Measurements from ENCODE around the gene SRCIN1.
"Not testable (repeated sequence)": the region's sequence is repeated elsewhere in the genome, so short reads cannot be mapped to it uniquely, and the experiment has no call there.

Gene SRCIN1

GRCh38 chr17:38605841-38606645, at the start of gene SRCIN1:
Gene SRCIN1, minus strand, starts transcription at chr17:38605952. Its CDS starts 247 bp downstream, at chr17:38605705.
- no peak for DNase-seq (ENCODE audit: low read depth)

DNA sequence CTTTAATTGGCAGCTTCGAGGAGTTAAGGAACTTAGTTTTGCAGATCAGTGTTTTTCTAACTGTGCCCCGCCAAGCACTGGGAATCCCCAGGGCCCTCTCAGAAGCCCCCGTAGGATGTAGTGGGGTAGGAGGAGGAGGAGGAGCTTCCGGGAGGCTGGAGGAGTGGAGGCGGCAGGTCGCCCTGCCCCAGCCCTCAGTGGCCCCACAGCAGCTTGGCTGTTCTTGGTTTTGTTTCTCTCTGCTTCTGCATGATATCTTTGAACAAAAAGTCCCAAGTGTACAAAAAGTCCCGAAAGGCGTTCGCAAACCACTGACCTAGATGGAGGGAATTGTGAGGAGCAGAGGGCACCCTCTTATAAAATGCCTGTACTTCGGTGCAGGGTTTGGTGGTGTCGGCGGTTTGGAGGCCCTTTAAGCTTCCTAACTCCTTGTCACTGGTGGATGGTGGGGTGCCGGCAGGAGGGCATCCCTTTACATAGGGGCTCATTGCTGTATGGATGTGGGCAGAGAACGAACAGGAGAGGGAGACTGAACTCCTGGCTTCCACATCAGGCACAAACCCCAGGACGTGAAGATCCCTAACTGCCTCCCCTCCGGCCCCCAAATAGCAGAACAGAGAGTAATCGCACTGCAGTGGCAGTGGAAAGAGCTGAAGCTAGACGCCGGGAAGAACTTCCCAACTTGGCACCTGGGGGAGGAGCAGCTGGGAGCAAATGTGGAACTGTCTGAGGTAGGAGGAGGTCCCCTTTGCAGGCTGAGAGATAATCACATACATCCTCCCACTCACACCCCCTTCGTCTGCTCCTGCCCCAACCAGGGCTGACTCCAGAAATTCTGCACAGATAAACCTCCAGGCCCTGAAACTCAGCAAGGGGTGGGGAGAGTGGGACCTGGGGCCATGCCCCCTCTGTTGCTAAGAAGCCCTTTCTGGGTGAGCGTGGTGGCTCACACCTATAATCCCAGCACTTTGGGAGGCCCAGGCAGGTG, 49.0 kb upstream of the SRCIN1 start:
- DNase-seq (ENCODE audit: low read depth), result no peak

DNA sequence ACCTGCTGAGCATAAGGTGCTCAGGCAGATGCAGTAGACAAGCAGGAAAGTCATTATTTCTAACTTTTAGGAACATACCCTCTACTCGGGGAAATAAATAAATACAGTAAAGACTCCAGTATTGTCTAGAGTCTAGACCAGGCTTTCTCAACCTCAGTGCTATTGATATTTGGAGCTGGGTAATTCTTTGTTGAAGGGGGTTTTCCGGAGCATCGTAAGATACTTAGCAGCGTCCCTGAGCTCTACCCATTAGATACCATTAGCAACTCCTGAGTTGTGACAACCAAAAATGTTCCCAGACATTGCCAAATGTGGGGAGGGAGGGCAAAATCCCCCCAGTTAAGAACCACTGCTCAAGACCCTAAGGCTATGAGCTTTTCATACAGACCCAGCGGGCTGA, 47.9 kb upstream of the SRCIN1 start:
- no peak for DNase-seq (ENCODE audit: low read depth)

GRCh38 chr17:38653230-38653629, 47.5 kb upstream of the SRCIN1 start:
- DNase-seq (ENCODE audit: low read depth), result no peak

DNA sequence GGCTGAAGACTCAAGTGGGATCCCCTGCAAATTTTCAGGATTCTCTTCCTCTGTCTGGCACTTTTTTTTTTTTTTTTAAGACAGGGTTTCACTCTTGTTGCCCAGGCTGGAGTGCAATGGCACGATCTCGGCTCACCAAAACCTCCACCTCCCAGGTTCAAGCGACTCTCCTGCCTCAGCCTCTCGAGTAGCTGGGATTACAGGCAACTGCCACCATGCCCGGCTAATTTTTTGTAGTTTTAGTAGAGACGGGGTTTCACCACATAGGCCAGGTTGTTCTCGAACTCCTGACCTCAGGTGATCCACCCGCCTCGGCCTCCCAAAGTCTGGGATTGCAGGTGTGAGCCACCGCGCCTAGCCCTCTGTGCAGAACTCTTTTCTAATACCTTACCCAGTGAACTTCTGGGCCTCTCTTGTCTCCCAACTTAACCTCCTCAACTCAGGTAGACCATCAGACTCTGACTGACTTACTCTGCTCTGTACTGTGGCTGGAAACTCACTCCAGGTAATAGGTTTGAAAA, 45.0 kb upstream of the SRCIN1 start:
- DNase-seq (ENCODE audit: low read depth), result not testable (repeated sequence)

GRCh38 chr17:38637951-38638350, 32.2 kb upstream of the SRCIN1 start:
- DNase-seq (ENCODE audit: low read depth), result no peak

DNA sequence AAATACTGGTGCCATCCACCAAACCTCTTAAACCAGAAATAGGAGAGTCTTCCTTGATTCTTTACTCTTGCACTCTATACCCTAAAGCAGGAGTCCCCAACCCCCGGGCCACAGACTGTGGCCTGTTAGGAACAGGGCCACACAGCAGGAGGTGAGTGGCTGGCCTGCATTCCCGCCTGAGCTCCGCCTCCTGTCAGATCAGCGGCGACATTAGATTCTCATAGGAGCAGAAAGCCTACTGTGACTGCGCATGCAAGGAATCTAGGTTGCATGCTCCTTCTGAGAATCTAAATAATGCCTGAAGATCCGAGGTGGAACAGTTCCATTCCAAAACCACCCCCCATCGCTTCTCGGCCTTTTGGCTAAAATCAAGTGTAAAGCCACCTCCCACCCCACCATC, 30.3 kb upstream of the SRCIN1 start:
- DNase-seq (ENCODE audit: low read depth), result no peak

DNA sequence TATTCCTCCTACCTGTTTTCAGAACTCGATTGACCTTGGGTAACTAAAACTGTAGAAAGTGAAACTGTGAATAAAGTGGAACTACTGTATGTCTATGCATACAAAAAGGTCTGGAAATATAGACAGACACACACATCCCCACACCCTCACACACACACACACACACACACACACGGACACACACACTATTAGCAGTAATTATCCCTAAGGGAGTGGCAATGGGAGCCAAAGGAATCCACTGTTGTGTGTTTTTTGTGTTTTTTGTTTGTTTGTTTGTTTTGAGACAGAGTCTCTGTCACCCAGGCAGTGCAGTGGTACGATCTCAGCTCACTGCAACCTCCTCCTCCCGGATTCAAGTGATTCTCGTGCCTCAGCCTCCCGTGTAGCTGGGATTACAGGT, 26.6 kb upstream of the SRCIN1 start:
- DNase-seq (ENCODE audit: low read depth), result no peak

GRCh38 chr17:38628441-38628840, 22.7 kb upstream of the SRCIN1 start:
- DNase-seq (ENCODE audit: low read depth), result no peak

- no peak for DNase-seq (ENCODE audit: low read depth)
Measured at GRCh38 chr17:38627957-38628356, 22.2 kb upstream of the SRCIN1 start.

DNA sequence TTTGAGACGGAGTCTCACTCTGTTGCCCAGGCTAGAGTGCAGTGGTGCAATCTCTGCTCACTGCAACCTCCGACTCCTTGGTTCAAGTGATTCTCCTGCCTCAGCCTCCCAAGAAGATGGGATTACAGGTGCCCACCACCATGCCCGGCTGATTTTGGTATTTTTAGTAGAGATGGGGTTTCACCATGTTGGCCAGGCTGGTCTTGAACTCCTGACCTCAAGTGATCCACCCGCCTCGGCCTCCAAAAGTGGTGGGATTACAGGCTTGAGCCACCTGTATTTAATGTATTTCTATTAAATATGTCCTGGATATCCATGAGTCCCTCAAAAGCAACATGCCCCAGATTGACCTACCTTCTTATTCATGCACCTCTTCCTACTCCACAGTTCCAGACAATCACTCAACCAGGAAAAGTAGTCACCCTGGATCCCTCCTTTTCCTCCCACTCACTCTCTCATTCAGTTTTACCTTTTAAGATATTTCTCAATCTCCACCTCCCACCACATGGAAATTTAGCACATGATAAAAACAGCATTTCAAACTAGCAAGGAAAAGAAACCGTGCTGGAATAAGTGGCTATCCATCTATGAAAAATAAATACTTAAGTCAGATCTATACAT, 21.0 kb upstream of the SRCIN1 start:
- DNase-seq (ENCODE audit: low read depth), result not testable (repeated sequence)

DNA sequence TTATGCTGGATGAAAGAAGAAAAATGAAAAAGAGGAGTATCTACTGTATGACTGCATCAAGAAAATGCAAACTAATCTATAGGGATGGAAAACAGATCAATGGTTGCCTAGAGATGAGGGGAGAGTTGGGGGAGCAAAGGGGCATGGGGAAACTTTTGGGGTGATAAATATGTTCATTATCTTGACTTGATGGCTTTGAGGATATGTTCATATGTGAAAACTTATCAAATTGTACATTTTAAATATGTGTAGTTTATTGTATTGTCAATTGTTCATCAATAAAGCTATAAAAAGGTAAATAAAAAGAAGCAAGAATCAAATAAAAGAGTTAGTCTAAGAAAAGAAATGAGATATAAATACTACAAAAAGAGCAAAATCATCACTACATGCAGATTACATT, 19.7 kb upstream of the SRCIN1 start:
- DNase-seq (ENCODE audit: low read depth), result no peak

GRCh38 chr17:38624782-38625355, 19.1 kb upstream of the SRCIN1 start:
- not testable (repeated sequence) for DNase-seq (ENCODE audit: low read depth)

GRCh38 chr17:38621538-38621937, 15.8 kb upstream of the SRCIN1 start:
- DNase-seq (ENCODE audit: low read depth), result no peak

GRCh38 chr17:38620551-38621277, 15.0 kb upstream of the SRCIN1 start:
- DNase-seq (ENCODE audit: low read depth), result no peak

DNA sequence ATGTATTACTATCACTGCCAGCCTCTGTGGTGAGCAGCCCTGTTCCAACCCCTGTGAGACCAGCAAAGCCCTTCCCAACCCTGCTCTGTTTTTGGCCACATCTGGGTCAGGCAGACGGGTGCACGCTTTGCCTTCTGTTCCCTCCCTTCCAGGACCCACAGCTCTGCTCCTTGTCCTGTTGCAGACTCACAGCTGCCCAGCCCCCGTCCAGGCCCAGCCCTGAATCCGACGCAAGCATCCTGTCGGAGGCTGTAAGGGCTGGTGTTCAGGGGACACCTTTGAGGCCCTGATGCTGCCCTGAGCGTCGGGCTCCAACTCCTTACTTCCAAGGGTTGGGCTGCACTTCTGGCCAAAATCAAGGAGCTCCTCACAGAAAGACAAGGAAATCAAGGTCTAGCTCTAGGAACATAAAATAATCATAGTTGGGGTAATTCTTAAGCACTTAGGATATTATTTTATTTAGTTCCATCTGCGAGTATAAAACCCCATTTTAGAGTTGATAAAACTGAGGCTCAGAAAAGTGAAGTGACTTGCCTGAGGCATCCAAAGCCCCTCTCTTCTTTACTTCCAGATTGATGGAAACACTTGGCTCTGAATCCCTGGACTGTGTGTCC, 14.3 kb upstream of the SRCIN1 start:
- no peak for DNase-seq (ENCODE audit: low read depth)

DNA sequence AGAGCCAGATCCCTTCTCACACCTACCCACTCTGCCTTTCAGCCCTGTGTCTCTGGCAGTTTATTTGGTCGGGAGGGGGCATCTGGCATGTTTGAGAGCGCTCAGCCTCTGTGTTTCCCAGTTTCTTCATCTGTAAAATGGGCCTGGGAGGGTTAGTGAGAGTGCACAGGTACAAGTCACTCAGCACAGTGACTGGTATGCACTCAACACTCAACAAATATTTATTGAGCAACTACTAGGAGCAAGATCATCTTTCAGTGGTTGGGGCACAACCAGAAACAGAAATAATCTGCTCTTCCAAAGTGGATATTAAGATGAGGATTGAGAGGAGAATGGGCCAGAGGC, 13.7 kb upstream of the SRCIN1 start:
- DNase-seq (ENCODE audit: low read depth), result no peak

DNA sequence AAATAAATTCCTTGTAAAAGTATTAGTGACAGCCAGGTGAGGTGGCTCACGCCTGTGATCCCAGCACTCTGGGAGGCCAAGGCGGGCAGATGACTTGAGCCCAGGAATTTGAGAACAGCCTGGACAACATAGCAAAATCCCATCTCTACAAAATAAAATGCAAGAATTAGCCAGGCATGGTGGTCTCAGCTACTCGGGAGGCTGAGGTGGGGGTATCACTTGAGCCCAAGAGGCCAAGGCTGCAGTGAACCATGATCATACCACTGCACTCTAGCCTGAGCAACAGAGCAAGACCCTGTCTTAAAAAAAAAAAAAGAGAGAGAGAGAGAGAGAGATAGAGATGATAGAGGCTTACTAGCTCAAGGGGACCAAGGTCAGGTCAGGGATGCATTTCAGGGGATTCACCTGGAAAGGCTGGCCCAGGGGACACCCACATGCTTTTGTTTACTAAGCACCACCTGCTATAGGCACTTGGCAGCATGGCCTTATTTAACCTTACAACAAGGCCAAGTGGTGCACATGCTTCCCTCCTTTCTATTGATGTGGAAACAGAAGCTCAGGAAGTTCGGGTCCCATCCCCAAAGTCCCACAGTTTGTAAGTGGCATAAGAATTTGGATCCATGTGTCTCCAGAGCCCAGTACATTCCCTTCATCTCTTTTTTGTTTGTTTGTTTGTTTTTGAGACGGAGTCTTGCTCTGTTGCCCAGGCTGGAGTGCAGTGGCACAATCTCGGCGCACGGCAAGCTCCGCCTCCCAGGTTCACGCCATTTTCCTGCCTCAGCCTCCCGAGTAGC, 12.4 kb upstream of the SRCIN1 start:
- no peak for DNase-seq (ENCODE audit: low read depth)

GRCh38 chr17:38617074-38617860, 11.5 kb upstream of the SRCIN1 start:
- no peak for DNase-seq (ENCODE audit: low read depth)
